SK-N-SH (cell line): ENCODE data around the gene GTF2F2. TPM values are rescaled to one million over a fixed set of nuclear protein-coding genes. Genes with fewer than 3 reads are reported as not detected.

Source experiments
- CTCF ChIA-PET: fragments of 300-600, 350-600 bp; formaldehyde crosslinking; extraction: SDS; loops from one replicate; lab custom pipeline; 2021; lab: Yijun Ruan, JAX
- POLR2A ChIA-PET: fragments of 350-600 bp; sonication (Branson Sonifier 250); formaldehyde crosslinking; extraction: SDS; loops from one replicate; lab custom pipeline; 2020; ENCODE audit warnings: antibody characterized with exemption, inconsistent platforms; lab: Yijun Ruan, JAX
- DNase-seq: peaks from one replicate; pipeline ENCODE4 v3.0.0; 2012
- H2AFZ ChIP-seq: fragments of 200-600 bp; sonication (generic); 2 replicates; pipeline ENCODE4 v1.8.1; 2016; ENCODE audit warnings: antibody characterized with exemption, mild to moderate bottlenecking, low read depth
- H3F3A ChIP-seq: fragments of 200-600 bp; sonication (generic); replicated peaks from 2 replicates; pipeline ENCODE3; 2016; ENCODE audit warnings: antibody characterized with exemption, mild to moderate bottlenecking; ENCODE audit not compliant: insufficient read depth
- H3K27ac ChIP-seq, 2 experiments: fragments of 200-500 bp in 1 of 2; fragments of 200-600 bp in 1 of 2; sonication (Bioruptor generic) in 1 of 2; sonication (generic), shearing (Covaris generic) in 1 of 2; 2 replicates each; pipeline versions ENCODE4 v1.5.1 to v1.6.1; 2014 to 2016; ENCODE audit warnings: low read depth in 2 of 2, inconsistent platforms in 1 of 2, low read length in 1 of 2, mild to moderate bottlenecking in 1 of 2, mixed read lengths in 1 of 2
- H3K27me3 ChIP-seq: fragments of 200-600 bp; sonication (generic), shearing (Covaris generic); 2 replicates; pipeline ENCODE4 v1.6.1; 2016; ENCODE audit warnings: mixed run types; ENCODE audit not compliant: insufficient read depth
- H3K36me3 ChIP-seq, 2 experiments: fragments of 200-500 bp in 1 of 2; fragments of 200-600 bp in 1 of 2; sonication (Bioruptor generic) in 1 of 2; sonication (generic) in 1 of 2; replicated peaks in 1 of 2; 2 replicates each; pipeline versions ENCODE3 to v1.5.1; 2014 to 2016; ENCODE audit warnings: low read length in 1 of 2, mild to moderate bottlenecking in 1 of 2; ENCODE audit not compliant: insufficient read depth in 2 of 2, control insufficient read depth in 1 of 2
- H3K4me1 ChIP-seq, 2 experiments: fragments of 200-500 bp in 1 of 2; fragments of 200-600 bp in 1 of 2; sonication (Bioruptor generic) in 1 of 2; sonication (generic), shearing (Covaris generic) in 1 of 2; 2 replicates each; pipeline versions ENCODE4 v1.5.1 to v1.6.1; 2014 to 2016; ENCODE audit warnings: low read depth in 1 of 2, low read length in 1 of 2, mixed run types in 1 of 2; ENCODE audit not compliant: insufficient read depth in 2 of 2, control insufficient read depth in 1 of 2
- H3K4me2 ChIP-seq: fragments of 200-600 bp; sonication (generic), shearing (Covaris generic); 2 replicates; pipeline ENCODE4 v1.6.1; 2017; ENCODE audit warnings: mixed run types
- H3K4me3 ChIP-seq, 2 experiments: fragments of 200-500 bp in 1 of 2; fragments of 200-600 bp in 1 of 2; sonication (Bioruptor generic) in 1 of 2; sonication (generic), shearing (Covaris generic) in 1 of 2; 2 replicates each; pipeline versions ENCODE4 v1.5.1 to v1.8.1; 2014 to 2016; ENCODE audit warnings: low read depth in 2 of 2, inconsistent platforms in 1 of 2, low read length in 1 of 2, mild to moderate bottlenecking in 1 of 2, mixed read lengths in 1 of 2, moderate library complexity in 1 of 2
- H3K79me2 ChIP-seq: fragments of 200-600 bp; sonication (generic); 2 replicates; pipeline ENCODE4 v1.8.1; 2017; ENCODE audit warnings: mild to moderate bottlenecking; ENCODE audit not compliant: insufficient read depth
- H3K9ac ChIP-seq: fragments of 200-600 bp; sonication (generic); 2 replicates; pipeline ENCODE4 v1.6.1; 2017; ENCODE audit warnings: mixed run types
- H3K9me2 ChIP-seq: fragments of 200-600 bp; sonication (generic); 2 replicates; pipeline ENCODE4 v1.6.1; 2017; ENCODE audit warnings: mixed run types
- H3K9me3 ChIP-seq: fragments of 200-600 bp; sonication (generic); 2 replicates; pipeline ENCODE4 v1.6.1; 2017; ENCODE audit warnings: mixed run types, mild to moderate bottlenecking, moderate library complexity
- H4K20me1 ChIP-seq: fragments of 200-600 bp; sonication (generic); 2 replicates; pipeline ENCODE4 v1.6.1; 2017; ENCODE audit warnings: mild to moderate bottlenecking, mixed run types; ENCODE audit not compliant: insufficient read depth
- ELF1 ChIP-seq: IDR thresholded peaks from 2 replicates; pipeline ENCODE4 v1.4.0; 2012
- FOSL2 ChIP-seq: IDR thresholded peaks from 2 replicates; pipeline ENCODE4 v1.4.0; 2012; ENCODE audit warnings: low read depth, mild to moderate bottlenecking, moderate library complexity, borderline replicate concordance
- FOXJ3 ChIP-seq: sonication (generic); formaldehyde crosslinking; IDR thresholded peaks from 2 replicates; pipeline ENCODE4 v1.5.1; 2020; ENCODE audit warnings: mild to moderate bottlenecking, missing genetic modification reagents
- GATA2 ChIP-seq: sonication (generic); formaldehyde crosslinking; IDR thresholded peaks from 2 replicates; pipeline ENCODE4 v1.5.0; 2020; ENCODE audit warnings: mild to moderate bottlenecking, missing genetic modification reagents
- JUND ChIP-seq: IDR thresholded peaks from 2 replicates; pipeline ENCODE4 v1.4.0; 2012
- MEF2A ChIP-seq: IDR thresholded peaks from 2 replicates; pipeline ENCODE4 v1.4.0; 2012; ENCODE audit warnings: low read depth, borderline replicate concordance
- MXI1 ChIP-seq: IDR thresholded peaks from 2 replicates; pipeline ENCODE4 v1.6.1; 2012; ENCODE audit warnings: mild to moderate bottlenecking, low read depth, low read length, improper control_type of control experiment
- NFIC ChIP-seq: IDR thresholded peaks from 2 replicates; pipeline ENCODE4 v1.4.0; 2012; ENCODE audit warnings: borderline replicate concordance
- POLR2AphosphoS5 ChIP-seq: IDR thresholded peaks from 2 replicates; pipeline ENCODE4 v1.6.1; 2012; ENCODE audit warnings: low read depth, low read length
- RAD21 ChIP-seq: IDR thresholded peaks from 2 replicates; pipeline ENCODE4 v1.6.1; 2012; ENCODE audit warnings: mild to moderate bottlenecking, low read length
- RCOR1 ChIP-seq: fragments of 150-350 bp; IDR thresholded peaks from 2 replicates; pipeline ENCODE4 v1.6.1; 2017; ENCODE audit warnings: antibody characterized with exemption, low read length
- SMC3 ChIP-seq: IDR thresholded peaks from 2 replicates; pipeline ENCODE4 v1.6.1; 2012; ENCODE audit warnings: low read depth, low read length, improper control_type of control experiment
- TAF1 ChIP-seq: IDR thresholded peaks from 2 replicates; pipeline ENCODE4 v1.6.1; 2012; ENCODE audit warnings: low read depth, mild to moderate bottlenecking, low read length, moderate library complexity, borderline replicate concordance
- TCF12 ChIP-seq: IDR thresholded peaks from 2 replicates; pipeline ENCODE4 v1.4.0; 2012
- WGBS: methylation state at CpG from one replicate; pipeline ENCODE4 v1.1.6; 2017; ENCODE audit warnings: low lambda C conversion rate; 5-methylcytosine and 5-hydroxymethylcytosine counted together
- polyA plus RNA-seq, 3 experiments: library from polyadenylated mRNA; depleted of rRNA; stranded (reverse); fragments of >200 nt; gene quantifications; 2 replicates each; pipeline ENCODE4 v1.2.3, GENCODE V29; 2012
- TF ChIP-seq, protein P1 (sequence below): fragments of 150-350 bp; IDR thresholded peaks from 2 replicates; pipeline ENCODE4 v1.6.1; 2016; ENCODE audit warnings: mild to moderate bottlenecking, low read depth, low read length
- TF ChIP-seq, protein P2 (sequence below): IDR thresholded peaks from 2 replicates; pipeline ENCODE4 v1.4.0; 2012; ENCODE audit warnings: low read depth, borderline replicate concordance
- TF ChIP-seq, protein P3 (sequence below): fragments of 200-600 bp; sonication (generic); IDR thresholded peaks from 2 replicates; pipeline ENCODE4 v1.6.1; 2017; ENCODE audit warnings: antibody characterized with exemption, mild to moderate bottlenecking, moderate library complexity
- TF ChIP-seq, protein P4 (sequence below): IDR thresholded peaks from 2 replicates; pipeline ENCODE4 v1.4.0; 2012; ENCODE audit warnings: low read depth, borderline replicate concordance
- TF ChIP-seq, protein P5 (sequence below): IDR thresholded peaks from 2 replicates; pipeline ENCODE4 v1.6.1; 2012; ENCODE audit warnings: mild to moderate bottlenecking, low read depth, low read length, moderate library complexity
- TF ChIP-seq, protein P6 (sequence below): IDR thresholded peaks from 2 replicates; pipeline ENCODE4; 2012

Gene GTF2F2
- polyA plus RNA-seq, 1 of the 3 experiments (the other 2 are of a cell fraction) = 24.2 TPM

DNA sequence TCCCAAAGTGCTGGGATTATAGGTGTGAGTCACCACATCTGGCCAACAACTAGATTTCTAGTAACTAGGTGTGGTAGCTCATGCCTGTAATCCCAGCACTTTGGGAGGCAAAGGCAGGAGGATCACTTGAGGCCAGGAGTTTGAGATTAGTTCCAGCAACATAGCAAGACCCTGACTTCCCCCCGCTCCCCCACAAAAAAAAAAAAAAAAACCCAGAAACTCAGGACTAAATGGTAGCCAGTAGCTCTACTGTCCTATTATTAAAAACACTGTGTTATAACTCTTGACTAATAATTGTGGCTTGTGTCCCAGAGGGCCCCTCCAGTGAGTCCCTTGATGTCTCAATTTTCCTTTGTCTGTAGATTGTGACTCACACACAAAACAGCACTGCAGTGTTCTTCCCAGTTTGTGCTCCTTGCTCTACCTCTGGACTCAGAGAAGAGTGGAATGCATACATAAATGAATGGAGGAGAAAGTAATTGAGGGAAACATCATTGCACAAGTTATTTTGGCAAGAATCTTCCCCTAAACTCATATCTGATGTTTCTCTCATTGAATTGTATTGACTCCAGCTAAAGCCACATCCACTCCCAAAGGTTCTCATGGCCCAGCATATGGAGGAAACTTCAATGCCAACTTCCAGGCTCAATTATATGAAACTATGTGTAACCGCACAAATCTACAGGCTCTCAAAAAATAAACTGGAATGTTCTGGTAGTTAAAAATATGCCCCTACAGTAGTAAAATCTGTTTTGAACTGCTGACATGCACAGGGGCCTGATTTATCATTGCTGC lies 211.9 kb downstream of the GTF2F2 start (continued):
- TF ChIP-seq MEF2A (no peak; the same call in 1 of the 2 replicates), RAD21 (no peak), RCOR1 (no peak), NFIC (peak; percentile 57), GATA2 (CRISPR knock-in tag) (no peak), JUND (peak; percentile 62), ELF1 (0 out of 2 replicates have a peak, but pooled peaks have one; percentile 17), POLR2AphosphoS5 (peak; percentile 88), SMC3 (no peak), MXI1 (no peak)
- TF ChIP-seq, protein P1, sequence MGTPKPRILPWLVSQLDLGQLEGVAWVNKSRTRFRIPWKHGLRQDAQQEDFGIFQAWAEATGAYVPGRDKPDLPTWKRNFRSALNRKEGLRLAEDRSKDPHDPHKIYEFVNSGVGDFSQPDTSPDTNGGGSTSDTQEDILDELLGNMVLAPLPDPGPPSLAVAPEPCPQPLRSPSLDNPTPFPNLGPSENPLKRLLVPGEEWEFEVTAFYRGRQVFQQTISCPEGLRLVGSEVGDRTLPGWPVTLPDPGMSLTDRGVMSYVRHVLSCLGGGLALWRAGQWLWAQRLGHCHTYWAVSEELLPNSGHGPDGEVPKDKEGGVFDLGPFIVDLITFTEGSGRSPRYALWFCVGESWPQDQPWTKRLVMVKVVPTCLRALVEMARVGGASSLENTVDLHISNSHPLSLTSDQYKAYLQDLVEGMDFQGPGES = no peak
- TF ChIP-seq, protein P2, sequence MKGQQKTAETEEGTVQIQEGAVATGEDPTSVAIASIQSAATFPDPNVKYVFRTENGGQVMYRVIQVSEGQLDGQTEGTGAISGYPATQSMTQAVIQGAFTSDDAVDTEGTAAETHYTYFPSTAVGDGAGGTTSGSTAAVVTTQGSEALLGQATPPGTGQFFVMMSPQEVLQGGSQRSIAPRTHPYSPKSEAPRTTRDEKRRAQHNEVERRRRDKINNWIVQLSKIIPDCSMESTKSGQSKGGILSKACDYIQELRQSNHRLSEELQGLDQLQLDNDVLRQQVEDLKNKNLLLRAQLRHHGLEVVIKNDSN = no peak
- TF ChIP-seq, all 33 proteins: peak for 11

DNA sequence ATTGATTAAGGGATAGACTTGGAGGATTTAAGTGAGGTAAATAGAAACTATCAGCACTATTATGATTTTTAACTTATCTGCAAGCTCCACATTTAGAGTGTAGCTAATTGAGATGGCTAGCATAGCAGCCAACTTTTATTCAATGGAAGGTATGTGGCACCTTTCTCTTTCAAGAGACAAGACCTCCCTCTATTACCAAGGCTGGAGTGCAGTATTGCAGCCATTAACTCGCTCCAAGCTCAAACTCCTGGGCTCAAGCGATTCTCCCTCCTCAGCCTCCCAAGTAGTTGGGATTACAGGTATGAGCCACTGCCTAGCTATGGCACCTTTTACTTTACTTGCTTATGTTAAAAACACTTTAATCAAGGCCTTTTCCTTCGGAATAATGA lies 212.5 kb downstream of the GTF2F2 start:
- peak overlapping the region; percentile 58 to 86; a peak in 3 of 4 replicates for H3K27ac ChIP-seq
- TF ChIP-seq, protein P3, sequence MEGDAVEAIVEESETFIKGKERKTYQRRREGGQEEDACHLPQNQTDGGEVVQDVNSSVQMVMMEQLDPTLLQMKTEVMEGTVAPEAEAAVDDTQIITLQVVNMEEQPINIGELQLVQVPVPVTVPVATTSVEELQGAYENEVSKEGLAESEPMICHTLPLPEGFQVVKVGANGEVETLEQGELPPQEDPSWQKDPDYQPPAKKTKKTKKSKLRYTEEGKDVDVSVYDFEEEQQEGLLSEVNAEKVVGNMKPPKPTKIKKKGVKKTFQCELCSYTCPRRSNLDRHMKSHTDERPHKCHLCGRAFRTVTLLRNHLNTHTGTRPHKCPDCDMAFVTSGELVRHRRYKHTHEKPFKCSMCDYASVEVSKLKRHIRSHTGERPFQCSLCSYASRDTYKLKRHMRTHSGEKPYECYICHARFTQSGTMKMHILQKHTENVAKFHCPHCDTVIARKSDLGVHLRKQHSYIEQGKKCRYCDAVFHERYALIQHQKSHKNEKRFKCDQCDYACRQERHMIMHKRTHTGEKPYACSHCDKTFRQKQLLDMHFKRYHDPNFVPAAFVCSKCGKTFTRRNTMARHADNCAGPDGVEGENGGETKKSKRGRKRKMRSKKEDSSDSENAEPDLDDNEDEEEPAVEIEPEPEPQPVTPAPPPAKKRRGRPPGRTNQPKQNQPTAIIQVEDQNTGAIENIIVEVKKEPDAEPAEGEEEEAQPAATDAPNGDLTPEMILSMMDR = no peak
- TF ChIP-seq ELF1 (no peak), TAF1 (no peak), TCF12 (no peak), FOSL2 (no peak), FOXJ3 (CRISPR knock-in tag) (no peak), NFIC (no peak)
- TF ChIP-seq, protein P4, sequence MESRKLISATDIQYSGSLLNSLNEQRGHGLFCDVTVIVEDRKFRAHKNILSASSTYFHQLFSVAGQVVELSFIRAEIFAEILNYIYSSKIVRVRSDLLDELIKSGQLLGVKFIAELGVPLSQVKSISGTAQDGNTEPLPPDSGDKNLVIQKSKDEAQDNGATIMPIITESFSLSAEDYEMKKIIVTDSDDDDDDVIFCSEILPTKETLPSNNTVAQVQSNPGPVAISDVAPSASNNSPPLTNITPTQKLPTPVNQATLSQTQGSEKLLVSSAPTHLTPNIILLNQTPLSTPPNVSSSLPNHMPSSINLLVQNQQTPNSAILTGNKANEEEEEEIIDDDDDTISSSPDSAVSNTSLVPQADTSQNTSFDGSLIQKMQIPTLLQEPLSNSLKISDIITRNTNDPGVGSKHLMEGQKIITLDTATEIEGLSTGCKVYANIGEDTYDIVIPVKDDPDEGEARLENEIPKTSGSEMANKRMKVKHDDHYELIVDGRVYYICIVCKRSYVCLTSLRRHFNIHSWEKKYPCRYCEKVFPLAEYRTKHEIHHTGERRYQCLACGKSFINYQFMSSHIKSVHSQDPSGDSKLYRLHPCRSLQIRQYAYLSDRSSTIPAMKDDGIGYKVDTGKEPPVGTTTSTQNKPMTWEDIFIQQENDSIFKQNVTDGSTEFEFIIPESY = no peak
- TF ChIP-seq, protein P5, sequence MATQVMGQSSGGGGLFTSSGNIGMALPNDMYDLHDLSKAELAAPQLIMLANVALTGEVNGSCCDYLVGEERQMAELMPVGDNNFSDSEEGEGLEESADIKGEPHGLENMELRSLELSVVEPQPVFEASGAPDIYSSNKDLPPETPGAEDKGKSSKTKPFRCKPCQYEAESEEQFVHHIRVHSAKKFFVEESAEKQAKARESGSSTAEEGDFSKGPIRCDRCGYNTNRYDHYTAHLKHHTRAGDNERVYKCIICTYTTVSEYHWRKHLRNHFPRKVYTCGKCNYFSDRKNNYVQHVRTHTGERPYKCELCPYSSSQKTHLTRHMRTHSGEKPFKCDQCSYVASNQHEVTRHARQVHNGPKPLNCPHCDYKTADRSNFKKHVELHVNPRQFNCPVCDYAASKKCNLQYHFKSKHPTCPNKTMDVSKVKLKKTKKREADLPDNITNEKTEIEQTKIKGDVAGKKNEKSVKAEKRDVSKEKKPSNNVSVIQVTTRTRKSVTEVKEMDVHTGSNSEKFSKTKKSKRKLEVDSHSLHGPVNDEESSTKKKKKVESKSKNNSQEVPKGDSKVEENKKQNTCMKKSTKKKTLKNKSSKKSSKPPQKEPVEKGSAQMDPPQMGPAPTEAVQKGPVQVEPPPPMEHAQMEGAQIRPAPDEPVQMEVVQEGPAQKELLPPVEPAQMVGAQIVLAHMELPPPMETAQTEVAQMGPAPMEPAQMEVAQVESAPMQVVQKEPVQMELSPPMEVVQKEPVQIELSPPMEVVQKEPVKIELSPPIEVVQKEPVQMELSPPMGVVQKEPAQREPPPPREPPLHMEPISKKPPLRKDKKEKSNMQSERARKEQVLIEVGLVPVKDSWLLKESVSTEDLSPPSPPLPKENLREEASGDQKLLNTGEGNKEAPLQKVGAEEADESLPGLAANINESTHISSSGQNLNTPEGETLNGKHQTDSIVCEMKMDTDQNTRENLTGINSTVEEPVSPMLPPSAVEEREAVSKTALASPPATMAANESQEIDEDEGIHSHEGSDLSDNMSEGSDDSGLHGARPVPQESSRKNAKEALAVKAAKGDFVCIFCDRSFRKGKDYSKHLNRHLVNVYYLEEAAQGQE = no peak
- TF ChIP-seq, protein P6, sequence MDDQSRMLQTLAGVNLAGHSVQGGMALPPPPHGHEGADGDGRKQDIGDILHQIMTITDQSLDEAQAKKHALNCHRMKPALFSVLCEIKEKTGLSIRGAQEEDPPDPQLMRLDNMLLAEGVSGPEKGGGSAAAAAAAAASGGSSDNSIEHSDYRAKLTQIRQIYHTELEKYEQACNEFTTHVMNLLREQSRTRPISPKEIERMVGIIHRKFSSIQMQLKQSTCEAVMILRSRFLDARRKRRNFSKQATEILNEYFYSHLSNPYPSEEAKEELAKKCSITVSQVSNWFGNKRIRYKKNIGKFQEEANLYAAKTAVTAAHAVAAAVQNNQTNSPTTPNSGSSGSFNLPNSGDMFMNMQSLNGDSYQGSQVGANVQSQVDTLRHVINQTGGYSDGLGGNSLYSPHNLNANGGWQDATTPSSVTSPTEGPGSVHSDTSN = no peak

More for the DNA sequence above, 212.5 kb downstream of the GTF2F2 start:
- DNase-seq = no peak
- H3K4me3 ChIP-seq = no peak overlapping the region
- WGBS = 88% methylated on average over 3 of the region's 3 CpGs
- peak overlapping the region; percentile 53; the same call in 1 of the 2 replicates for H3K4me2 ChIP-seq
- H3K27me3 ChIP-seq = no peaks in the 10 kb centered on the region
- ChIA-PET POLR2A (interaction anchor here (1.0 to 1.8 kb wide), 2 partner anchors 9 kb away, joined by 4 to 5 read pairs; no protein-coding TSS in a partner anchor), CTCF (interaction anchor here (1.6 to 1.9 kb wide), 2 partner anchors 8 to 61 kb away, joined by 6 to 10 read pairs; partner anchors contain the start of gene TPT1)
- peaks cover 32 to 36% of the 10 kb centered on the region in 2 experiments for H3K36me3 ChIP-seq
- peak overlapping the region; percentile 16; the same call in 1 of the 2 replicates for H3K9ac ChIP-seq
- peaks cover 25% of the 10 kb centered on the region for H3K79me2 ChIP-seq
- no peaks in the 10 kb centered on the region for H3K9me3 ChIP-seq
- H4K20me1 ChIP-seq = peaks cover 58% of the 10 kb centered on the region
- H3K4me1 ChIP-seq = peaks cover 5 to 58% of the 10 kb centered on the region in 2 experiments
- H2AFZ ChIP-seq = no peak overlapping the region
- no peaks in the 10 kb centered on the region for H3K9me2 ChIP-seq
- peaks cover 92% of the 10 kb centered on the region for H3F3A ChIP-seq
